GM10266 (cell line): ENCODE measurements around the gene HSD11B2.
"Not testable (repeated sequence)": the region's sequence is repeated elsewhere in the genome, so short reads cannot be mapped to it uniquely, and the experiment has no call there.

Experiments
- DNase-seq: peaks from one replicate; pipeline ENCODE4 v3.0.0; 2012; ENCODE audit errors: extremely low spot score
- TF ChIP-seq, protein P1 (sequence below): IDR thresholded peaks from 2 replicates; pipeline ENCODE4 v1.5.1; 2012; ENCODE audit warnings: mild to moderate bottlenecking, low read depth; ENCODE audit not compliant: control insufficient read depth, insufficient read depth; ENCODE audit errors: missing control alignments

Gene HSD11B2

GRCh38 chr16:67411339-67411738 is 19.6 kb upstream of the HSD11B2 start:
- TF ChIP-seq, protein P1, sequence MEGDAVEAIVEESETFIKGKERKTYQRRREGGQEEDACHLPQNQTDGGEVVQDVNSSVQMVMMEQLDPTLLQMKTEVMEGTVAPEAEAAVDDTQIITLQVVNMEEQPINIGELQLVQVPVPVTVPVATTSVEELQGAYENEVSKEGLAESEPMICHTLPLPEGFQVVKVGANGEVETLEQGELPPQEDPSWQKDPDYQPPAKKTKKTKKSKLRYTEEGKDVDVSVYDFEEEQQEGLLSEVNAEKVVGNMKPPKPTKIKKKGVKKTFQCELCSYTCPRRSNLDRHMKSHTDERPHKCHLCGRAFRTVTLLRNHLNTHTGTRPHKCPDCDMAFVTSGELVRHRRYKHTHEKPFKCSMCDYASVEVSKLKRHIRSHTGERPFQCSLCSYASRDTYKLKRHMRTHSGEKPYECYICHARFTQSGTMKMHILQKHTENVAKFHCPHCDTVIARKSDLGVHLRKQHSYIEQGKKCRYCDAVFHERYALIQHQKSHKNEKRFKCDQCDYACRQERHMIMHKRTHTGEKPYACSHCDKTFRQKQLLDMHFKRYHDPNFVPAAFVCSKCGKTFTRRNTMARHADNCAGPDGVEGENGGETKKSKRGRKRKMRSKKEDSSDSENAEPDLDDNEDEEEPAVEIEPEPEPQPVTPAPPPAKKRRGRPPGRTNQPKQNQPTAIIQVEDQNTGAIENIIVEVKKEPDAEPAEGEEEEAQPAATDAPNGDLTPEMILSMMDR, result no peak
- DNase-seq, result no peak

- TF ChIP-seq, protein P1, result no peak
- DNase-seq, result no peak
Observed at GRCh38 chr16:67412294-67412693, 18.6 kb upstream of the HSD11B2 start.

- DNase-seq, result no peak
- TF ChIP-seq, protein P1, result no peak
Observed at GRCh38 chr16:67413978-67414911, 16.7 kb upstream of the HSD11B2 start.

DNA sequence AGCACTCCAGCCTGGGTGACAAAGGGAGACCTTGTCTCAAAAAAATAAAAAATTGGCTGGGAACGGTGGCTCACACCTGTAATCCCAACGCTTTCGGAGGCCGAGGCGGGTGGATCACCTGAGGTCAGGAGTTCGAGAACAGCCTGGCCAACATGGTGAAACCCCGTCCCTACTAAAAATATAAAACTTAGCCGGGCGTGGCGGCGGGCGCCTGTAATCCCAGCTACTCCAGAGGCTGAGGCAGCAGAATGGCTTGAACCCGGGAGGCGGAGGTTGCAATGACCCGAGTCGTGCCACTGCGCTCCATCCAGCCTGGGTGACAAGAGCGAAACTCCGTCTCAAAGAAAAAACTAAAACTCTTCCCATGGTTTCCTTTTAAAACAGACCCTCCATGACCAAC is 15.5 kb upstream of the HSD11B2 start:
- DNase-seq, result not testable (repeated sequence)

GRCh38 chr16:67415872-67416793 is 14.8 kb upstream of the HSD11B2 start, which contains the start of gene ZDHHC1:
TSS of gene ZDHHC1 (minus strand) at chr16:67416477. CDS start at chr16:67407775, 8,702 bp downstream.
- TF ChIP-seq, protein P1, result peak; percentile 79
- DNase-seq, result peak; percentile 90

DNA sequence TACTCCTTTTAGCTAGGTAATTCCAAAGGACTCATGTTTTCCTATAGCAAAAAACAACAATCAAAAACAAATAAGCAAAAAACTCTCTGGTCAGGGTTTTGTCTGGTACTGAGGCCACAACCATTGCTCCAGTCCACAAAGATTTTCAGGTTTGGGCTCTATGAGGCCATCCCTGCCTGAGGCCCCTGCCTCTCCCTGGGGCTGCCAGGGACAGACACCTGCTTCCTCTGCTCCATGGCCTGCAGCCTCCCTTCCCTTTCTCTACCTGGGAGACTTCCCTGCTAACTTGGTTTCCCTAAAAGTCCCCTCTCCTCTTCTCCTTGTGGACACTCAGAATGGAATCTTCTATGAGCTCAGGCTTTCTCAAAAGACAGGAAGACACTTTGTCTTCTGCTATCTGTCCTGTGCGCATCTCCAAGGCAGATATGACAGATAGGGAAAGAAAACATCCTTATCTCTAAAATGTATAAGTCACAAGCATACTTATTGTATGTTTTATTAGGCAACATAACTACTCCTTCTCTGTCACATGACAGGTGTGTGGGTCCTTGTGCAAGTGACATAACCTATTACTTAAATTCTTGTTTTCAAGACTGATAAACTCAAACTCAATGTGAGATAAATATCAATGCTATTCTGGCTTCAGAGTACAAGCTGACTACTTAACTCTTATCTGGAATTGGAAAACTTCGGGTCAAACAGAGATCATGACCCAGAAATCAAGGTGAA is 13.4 kb upstream of the HSD11B2 start:
- no peak for DNase-seq
- TF ChIP-seq, protein P1, result no peak

DNA sequence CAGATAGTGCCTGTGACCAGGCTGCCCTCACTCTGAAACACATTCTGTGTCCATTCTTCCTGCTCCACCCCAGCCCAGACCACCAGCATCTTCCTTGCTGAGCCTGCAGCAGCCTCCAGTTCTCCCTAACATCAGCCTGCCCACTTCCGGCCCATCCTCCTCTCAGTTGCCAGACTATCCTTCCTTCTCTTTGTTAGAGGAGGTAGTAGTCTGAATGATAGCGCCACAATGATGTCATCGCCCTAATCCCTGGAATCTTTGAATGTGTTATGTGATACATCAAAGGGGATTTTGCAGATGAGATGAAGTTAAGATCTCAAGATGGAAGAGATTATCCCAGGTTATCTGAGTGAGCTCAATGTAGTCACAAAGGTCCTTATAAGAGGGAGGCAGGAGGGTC is 11.4 kb upstream of the HSD11B2 start:
- DNase-seq, result no peak
- TF ChIP-seq, protein P1, result no peak
